Epidermal melanocyte (primary cell): ENCODE measurements around the gene RAET1G.
A peak's percentile ranks its signal among the peaks of the same experiment; 100 is the strongest.
"Not testable (repeated sequence)": the region's sequence is repeated elsewhere in the genome, so short reads cannot be mapped to it uniquely, and the experiment has no call there.

ENCODE experiments used
- DNase-seq: peaks from one replicate; pipeline ENCODE4 v3.0.0; 2011; ENCODE audit warnings: low spot score; ENCODE audit not compliant: insufficient read length

The RAET1G gene, protein sequence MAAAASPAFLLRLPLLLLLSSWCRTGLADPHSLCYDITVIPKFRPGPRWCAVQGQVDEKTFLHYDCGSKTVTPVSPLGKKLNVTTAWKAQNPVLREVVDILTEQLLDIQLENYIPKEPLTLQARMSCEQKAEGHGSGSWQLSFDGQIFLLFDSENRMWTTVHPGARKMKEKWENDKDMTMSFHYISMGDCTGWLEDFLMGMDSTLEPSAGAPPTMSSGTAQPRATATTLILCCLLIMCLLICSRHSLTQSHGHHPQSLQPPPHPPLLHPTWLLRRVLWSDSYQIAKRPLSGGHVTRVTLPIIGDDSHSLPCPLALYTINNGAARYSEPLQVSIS

DNA sequence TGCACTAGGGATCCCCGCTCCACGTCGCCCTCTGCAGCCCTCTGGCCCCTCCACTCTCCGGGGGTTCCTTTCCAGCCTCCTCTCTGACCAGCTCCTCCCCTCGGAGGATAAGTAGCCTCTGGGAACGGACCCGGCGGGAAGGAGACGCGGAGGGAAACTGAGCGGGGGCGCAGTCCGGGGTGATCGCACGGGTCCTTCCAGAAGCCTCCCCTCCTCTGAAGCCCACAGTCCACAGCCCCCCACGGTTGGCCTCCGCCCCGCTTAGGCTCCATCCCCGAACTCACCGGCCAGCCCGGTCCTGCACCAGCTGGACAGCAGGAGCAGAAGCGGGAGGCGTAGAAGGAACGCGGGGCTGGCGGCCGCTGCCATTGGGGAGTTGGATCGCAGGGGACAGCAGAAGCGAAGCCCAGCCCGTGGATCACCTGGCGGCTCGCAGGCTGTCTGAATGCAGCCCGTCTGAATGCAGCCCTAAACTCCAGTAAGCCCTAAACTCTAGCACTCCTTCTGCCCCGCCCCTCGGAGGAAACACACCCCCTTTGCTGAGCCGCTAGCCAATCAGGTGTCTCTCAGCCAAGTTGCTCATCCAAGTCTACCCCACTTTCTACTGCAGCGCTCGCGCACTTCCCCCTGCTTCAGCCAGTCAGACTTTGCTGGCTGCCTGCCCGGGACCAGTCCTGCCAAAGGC lies at the start of gene RAET1G:
Gene RAET1G, minus strand, starts transcription at position 480 of the 685 bp plus-strand sequence. Its CDS starts 111 bp downstream, at position 369.
- DNase-seq, result peak; percentile 85

DNA sequence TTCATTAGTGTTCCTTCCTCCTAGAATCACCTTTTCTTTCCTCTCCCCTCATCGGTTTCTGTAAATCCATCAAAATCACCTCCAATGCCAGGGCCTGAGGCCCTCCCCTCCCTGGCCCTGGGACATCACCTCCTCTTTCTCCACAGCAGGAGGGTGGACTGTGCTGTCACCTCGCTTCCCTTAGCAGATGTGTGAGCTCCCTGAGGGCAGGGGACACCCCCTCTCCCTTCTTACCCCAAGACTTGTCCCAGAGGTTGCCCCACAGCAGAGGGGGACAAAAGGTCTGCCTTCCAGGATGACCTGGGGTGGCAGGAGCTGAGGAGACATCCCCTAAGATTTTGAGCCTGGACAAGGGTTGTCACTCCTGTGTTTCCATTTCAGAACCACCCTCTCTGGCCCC lies 46.7 kb upstream of the RAET1G start:
- DNase-seq, result no peak

DNA sequence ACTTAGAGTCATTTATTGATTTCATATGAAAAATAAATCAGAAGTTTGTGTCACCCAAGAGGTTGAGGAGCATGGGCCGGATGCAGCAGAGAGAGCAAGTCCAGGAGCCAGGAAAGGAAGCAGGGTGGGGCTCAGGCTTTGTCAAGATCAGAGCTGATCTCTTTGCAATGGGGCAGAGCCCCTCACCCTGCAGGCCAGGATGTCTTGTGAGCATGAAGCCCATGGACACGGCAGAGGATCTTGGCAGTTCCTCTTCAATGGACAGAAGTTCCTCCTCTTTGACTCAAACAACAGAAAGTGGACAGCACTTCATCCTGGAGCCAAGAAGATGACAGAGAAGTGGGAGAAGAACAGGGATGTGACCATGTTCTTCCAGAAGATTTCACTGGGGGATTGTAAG lies 46.0 kb upstream of the RAET1G start:
- not testable (repeated sequence) for DNase-seq

DNA sequence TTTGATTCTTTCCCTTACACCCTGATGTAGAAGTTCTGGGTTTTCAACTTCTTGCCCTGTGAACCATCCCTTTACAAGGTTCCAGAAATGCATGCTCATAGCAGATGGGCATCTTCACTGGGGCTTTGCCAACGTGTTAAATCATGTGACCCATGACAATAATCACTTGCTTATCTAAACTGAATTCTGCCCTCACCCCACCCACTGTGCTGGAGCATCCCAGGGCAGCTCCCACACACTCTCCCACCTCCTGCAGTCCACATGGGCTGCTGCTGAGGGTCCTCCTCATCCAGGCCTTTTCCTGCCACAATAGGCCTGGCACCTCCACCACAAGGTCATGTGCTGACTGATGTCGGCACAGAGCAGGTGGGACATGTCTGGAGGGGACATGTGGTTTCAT lies 45.1 kb upstream of the RAET1G start:
- not testable (repeated sequence) for DNase-seq

DNA sequence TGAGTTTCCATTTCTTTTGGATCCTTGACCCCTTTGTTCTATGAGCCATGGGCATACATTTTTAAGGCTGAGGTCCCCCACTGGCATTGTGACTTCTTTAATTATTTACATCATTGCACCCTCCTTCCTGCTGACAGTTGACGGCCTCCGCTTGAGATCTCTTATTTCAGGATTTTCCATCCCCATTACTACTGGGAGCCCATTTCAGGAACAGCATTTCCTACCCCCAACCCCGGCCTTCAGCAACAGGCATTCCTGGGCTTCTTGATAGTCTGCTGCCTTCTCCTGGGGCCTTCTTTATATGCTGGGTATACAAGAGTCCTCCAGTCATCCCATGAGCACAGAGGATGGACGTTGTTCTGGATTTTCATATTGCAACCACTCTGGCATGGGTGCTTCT lies 44.7 kb upstream of the RAET1G start:
- no peak for DNase-seq

DNA sequence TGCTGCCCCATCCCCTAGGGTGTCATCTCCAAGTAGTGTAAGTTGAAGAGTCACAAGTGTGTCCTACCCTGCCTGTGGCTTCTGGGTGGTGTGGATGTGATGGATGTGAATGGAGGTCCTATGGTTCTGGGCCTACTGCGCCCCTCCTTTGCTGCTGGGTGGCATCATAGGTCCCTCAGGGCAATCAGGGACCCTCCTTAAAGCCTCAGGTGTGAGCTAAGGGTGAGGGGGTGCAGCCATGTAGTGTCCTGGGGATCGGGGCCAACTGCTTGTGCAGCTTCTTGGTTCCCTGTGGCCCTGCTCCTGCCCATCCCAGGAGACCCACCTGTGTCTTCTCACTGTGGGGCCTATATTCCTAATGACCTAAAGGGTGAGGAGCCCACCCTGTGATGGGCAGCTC lies 43.4 kb upstream of the RAET1G start:
- DNase-seq, result not testable (repeated sequence)

DNA sequence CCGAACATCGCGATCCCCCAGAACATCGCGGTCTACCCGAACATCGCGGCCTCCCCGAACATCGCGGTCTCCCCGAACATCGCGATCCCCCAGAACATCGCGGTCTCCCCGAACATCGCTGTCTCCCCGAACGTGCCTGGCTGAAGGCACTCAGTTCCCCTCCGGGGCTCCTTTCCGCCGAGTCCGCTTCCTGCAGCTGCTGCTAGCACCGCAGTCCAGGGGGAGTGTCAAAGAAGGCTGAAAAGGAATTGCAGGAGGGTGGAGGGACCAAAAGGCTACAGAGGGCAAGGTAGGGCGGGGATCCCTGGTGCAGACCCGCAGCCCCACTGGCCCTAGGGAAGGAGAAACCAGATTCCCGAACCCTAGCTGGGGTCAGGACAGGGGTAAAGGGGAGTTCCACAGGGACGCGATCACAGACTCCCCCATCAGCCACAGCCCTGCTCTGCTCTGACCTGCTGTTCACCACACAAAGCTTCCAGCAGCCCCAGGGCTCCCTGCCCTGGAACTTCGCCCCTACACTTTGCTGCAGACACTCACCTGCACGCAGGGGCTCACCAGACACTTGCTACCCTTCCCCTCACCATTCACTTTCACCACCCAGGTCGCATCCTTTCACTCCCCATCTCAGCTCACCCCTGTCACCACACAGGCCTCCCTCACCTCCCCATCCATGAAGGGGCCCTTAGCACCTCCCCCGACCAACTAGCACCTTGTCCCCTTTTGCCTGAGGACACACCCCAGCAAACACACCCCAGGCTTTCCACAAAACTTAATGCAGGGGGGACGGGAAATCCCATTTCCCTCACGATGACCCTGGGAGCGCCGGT lies 42.5 kb upstream of the RAET1G start:
- no peak for DNase-seq

DNA sequence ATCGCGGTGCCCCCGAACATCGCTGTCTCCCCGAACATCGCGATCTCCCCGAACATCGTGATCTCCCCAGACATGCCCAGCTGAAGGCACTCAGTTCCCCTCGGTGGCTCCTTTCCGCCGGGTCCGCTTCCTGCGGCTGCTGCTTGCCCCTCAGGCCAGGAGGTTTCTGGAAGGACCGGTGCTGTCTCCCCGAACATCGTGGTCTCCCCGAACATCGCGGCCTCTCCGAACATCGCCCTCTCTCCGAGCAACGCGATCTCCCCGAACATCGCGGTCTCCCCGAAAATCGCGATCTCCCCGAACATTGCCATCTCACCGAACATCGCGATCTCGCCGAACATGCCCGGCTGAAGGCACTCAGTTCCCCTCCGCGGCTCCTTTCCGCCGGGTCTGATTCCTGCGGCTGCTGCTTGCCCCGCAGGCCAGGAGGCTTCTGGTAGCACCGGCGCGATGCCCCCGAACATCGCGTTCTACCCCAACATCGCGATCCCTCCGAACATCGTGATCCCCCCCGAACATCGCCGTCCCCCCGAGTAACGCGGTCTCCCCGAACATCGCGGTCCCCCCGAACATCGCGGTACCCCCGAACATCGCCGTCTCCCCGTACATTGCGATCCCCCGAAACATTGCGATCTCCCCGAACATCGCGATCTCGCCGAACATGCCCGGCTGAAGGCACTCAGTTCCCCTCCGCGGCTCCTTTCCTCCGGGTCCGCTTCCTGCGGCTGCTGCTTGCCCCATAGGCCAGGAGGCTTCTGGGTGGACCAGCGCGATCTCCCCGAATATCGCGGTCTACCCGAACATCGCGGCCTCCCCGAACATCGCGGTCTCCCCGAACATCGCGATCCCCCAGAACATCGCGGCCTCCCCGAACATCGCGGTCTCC lies 41.6 kb upstream of the RAET1G start:
- DNase-seq, result no peak

DNA sequence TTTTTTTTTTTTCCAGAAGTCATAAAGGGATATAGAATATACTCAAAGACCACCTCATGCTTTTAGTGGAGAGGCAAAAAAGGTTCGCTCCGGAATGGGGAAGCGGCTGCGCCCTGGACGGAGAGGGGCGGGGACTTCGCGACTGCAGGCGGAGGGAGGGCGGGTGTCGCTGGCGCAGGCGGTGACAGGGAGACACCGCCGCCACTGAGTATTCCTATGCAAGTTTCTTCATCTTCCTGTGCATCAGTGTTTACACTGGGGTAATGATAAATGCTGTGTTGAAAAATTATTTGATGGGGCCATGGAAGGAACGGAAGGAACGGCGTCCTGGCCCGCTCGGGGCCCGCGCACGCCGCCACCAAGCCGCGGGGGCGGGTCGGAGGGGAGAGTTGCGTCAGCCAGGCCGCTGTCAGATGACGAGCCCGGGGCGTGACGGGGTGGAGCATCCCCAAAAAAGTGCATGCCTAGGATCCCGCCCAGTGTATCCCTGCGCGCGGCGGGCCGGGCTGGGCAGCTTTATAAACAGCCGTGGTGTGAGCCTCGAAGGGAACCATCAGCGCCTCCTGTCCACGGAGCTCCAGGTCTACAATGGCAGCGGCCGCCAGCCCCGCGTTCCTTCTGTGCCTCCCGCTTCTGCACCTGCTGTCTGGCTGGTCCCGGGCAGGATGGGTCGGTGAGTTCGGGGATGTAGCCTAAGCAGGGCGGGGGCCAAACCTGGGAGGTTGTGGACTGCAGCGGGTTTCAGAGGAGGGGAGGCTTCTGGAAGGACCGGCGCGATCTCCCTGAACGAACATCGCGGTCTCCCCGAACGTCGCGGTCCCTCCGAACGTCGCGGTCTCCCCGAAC lies 40.8 kb upstream of the RAET1G start, which contains the start of gene ULBP1:
Gene ULBP1, plus strand, starts transcription at position 482 of the 846 bp plus-strand sequence. Its CDS starts 107 bp downstream, at position 589.
- DNase-seq, result peak; percentile 41

DNA sequence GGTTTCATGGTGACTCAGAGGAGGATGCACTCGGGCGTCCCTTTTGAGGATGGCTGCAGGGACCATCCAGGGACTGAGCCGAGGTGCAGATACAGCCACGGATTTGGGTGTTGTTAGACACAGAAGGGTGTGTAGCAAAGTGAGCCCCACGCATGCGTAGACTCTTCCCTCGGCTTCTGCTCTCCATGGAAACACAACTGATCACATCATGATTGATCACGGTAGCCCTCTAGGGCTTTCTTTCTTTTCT lies 40.2 kb upstream of the RAET1G start:
- no peak for DNase-seq

DNA sequence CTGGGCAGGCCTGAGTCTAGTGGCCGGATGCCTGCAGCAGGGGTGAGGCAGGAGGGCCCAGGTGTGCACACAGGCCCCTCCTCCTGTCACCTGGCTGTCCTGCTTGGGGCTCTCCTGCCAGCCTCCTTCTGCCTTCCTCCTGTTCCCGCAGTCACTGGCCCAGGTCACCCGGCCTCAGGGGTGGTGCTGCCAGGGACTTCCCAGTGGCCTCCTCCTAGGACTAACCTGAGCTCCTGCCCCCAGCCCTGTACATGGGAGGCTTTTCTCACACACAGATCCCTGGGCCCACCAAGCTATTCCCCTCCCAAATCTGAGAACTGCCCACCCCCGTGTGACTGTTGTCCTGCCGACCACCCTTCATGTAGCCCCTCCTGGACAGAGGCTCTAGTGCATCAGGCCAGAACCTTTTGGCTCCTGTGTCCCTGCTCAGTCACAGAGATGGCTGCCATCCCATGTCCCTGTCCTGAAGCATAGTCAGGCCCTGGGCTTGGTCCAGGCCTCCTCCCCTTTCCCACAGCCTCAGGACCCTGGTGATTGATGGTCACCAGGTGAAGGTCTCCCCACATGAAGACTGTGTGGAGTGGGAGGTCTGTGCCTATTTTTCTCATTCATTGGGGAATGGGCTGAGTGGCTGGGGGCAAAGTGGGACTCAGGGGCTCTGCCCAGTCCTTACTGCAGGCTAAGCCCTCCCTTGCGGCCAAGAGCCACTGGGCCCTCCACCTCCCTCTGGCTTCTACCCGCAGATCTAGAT lies 39.7 kb upstream of the RAET1G start:
- DNase-seq, result no peak

DNA sequence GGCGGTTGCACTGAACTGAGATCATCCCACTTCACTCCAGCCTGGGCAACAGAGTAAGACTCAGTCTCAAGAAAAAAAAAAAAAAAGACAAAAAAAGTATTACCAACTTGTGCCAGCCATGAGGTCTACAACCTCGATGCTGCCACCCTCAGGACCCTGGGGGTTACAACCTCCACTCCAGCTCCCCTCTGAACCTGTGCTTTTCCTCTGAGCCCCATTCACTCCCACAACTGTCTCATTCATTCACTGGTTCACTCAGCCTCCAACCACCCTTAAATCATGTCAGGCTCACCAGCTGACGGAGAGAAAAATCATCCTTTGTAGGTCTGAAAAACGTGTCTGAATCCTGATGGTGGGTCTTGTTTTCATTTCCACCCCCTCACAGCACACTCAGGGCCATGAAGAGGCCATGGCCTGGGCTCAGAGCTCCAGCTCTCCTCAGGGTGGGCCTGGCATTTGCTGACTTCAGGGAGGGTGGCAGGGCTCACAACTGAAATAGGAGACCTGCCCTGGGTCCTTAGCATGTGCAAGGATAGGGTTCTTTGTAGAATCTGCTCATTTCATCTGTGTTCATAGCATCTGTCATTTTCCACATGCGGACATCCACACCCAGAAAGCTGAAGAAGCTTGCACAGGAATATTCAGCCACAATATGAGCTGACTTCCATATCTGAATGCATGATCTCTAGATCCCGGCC lies 39.0 kb upstream of the RAET1G start:
- DNase-seq, result no peak

DNA sequence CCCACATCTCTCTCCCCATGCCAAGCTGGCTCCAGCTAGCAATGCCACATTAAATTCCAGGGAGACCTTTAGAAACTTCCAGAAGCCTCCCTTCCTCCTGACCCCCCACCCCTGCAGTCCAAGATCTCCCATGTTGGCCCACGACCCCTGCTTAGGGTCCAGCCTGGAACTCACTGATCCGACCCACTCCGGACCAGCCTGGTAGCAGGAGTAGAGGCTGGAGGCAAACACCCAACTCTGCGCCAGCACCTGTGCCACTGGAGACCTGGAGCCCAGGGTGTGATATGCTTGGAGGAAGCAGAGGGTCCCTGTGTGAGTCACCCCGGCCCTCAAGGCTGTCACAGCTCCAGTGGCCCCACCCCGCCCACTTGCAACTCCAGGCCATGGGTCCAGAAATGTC lies 37.6 kb upstream of the RAET1G start:
- DNase-seq, result no peak

DNA sequence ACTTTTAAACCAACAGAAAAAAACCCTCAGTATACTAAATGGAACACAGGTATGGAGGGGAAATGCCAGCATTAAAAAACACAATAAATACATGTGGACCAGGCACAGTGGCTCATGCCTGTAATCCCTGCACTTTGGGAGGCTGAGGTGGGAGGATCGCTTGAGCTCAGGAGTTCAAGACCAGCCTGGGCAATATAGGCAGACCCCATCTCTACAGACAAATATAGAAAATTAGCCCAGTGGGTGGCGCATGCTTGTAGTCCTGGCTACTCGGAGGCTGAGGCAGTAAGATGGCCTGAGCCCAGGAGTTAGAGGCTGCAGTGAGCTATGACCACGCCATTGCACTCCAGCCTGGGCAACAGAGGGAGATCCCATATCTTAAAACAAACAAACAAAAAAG lies 36.9 kb upstream of the RAET1G start:
- not testable (repeated sequence) for DNase-seq

DNA sequence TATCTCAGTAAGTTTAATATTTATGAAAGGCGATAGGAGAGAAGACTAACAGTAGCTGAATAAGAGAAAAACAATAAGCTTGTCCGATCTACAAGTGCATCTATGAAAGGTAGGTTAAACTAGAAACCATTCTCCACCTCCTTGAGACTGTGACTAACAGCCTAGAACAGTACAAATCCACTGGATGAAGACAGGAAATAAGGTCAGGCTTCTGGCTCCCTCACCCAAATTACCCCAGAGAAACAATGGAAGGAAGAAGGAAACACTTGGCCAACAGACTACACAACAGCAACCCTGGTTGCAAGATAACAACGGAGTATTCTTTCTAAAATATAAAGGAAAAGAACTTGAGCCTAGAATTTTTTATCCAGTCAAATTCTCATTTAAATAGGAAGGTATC lies 35.2 kb upstream of the RAET1G start:
- DNase-seq, result not testable (repeated sequence)

DNA sequence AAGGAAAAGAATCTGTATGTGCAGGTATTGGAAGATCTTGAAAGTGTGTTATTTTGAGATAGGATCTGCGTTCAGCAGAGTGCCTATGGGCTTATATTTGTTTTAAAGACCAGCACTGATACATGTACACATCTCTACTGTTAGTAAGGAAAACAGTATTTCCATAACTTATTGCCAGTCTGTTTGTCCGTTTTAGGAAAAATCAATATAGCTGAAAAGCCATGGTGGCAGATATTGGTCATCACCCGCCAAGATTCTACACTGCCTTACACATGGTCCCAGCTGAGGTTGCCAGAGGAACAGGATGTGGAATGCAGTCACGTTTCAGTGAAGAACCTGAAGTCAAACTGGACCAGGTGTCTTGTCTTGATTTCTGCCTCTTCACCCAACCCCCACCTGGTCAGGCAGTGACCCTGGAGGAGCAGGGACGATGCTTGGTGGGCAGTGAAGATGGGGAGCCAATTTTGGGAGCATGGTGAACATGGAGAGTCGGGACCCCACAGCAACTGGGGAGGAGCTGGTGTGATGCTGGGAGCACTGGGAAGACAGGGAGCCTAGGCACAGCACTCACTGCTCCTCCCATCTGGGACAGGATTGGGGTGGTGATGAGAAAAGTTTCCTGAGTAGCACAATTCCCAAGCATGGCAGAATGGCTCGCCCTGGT lies 32.9 kb upstream of the RAET1G start:
- not testable (repeated sequence) for DNase-seq

DNA sequence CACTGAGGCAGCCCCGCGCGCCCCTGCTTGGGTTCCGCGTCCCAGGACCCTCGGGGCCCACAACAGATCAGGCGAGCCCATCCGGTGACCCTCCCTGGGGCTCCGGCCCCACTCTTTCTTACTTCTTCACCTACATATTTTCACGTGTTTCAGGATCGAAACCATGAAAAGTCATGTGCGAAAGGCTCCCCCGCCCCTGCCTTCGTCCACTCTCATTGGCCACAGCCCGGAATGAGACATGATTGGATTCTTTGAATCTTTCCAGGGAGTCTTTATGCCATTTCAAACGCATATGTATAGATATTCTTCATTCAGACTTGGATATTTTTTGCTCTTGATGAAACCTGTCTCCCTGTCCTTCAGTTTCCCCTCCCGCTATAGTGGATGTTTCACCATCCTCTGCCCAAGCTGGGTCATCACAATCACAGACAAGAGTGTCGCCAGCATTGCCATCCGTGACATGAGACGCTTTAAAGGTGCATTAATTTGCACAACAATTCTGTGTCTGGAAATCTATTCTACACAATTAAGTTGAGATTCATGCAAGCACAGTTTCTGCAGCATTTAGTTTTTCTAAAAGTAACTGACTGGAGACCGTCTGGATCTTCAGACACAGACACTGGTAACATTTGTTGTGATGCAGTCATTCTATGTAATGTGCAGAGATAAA lies 32.2 kb upstream of the RAET1G start:
- not testable (repeated sequence) for DNase-seq
